Neural cell (in vitro differentiated cells): ENCODE results near the gene FNDC1. TPM values are rescaled to one million over a fixed set of nuclear protein-coding genes. Genes with fewer than 3 reads are reported as not detected.

Experiments used
- H2AFZ ChIP-seq: fragments of 200-600, 300-800 bp; sonication (generic), shearing (Covaris generic); 2 replicates; pipeline ENCODE4 v1.6.0; 2014; ENCODE audit warnings: low read depth, mild to moderate bottlenecking, antibody characterized with exemption, low read length, moderate library complexity
- H3F3A ChIP-seq: fragments of 200-600 bp; shearing (Covaris generic); 2 replicates; pipeline ENCODE4 v1.6.1; 2016; ENCODE audit warnings: mild to moderate bottlenecking, moderate library complexity, mixed read lengths, antibody characterized with exemption, low read length; ENCODE audit not compliant: insufficient read depth, poor library complexity, severe bottlenecking
- H3K27ac ChIP-seq: fragments of 200-600, 300-800 bp; sonication (generic), shearing (Covaris generic); 2 replicates; pipeline ENCODE4 v1.5.1; 2014; ENCODE audit warnings: mild to moderate bottlenecking, low read length, moderate library complexity
- H3K27me3 ChIP-seq: fragments of 300-800, 200-600 bp; sonication (generic), shearing (Covaris generic); 2 replicates; pipeline ENCODE4 v1.6.0; 2014; ENCODE audit warnings: mild to moderate bottlenecking, low read depth, low read length, moderate library complexity; ENCODE audit not compliant: insufficient read depth
- H3K36me3 ChIP-seq: fragments of 300-800, 200-600 bp; sonication (generic), shearing (Covaris generic); 2 replicates; pipeline ENCODE4 v1.5.1; 2014; ENCODE audit warnings: mild to moderate bottlenecking, antibody characterized with exemption, low read length, moderate library complexity; ENCODE audit not compliant: insufficient read depth
- H3K4me2 ChIP-seq: fragments of 300-800, 200-600 bp; sonication (generic), shearing (Covaris generic); 2 replicates; pipeline ENCODE4 v1.6.0; 2014; ENCODE audit warnings: mild to moderate bottlenecking, low read length
- H3K4me3 ChIP-seq: fragments of 300-800, 200-600 bp; sonication (generic), shearing (Covaris generic); 2 replicates; pipeline ENCODE4 v1.5.1; 2014; ENCODE audit warnings: mild to moderate bottlenecking, low read length, moderate library complexity
- H3K79me2 ChIP-seq: fragments of 200-600 bp; shearing (Covaris generic); replicated peaks from 2 replicates; pipeline ENCODE4 v1.6.0; 2014; ENCODE audit warnings: mild to moderate bottlenecking, low read length, moderate library complexity; ENCODE audit not compliant: insufficient read depth
- H3K9ac ChIP-seq: fragments of 300-800, 200-600 bp; sonication (generic), shearing (Covaris generic); 2 replicates; pipeline ENCODE4 v1.6.1; 2016; ENCODE audit warnings: mild to moderate bottlenecking, low read length, mixed read lengths
- H3K9me2 ChIP-seq: fragments of 200-600 bp; shearing (Covaris generic); 2 replicates; pipeline ENCODE4 v1.6.1; 2016; ENCODE audit warnings: mild to moderate bottlenecking, low read length, mixed read lengths; ENCODE audit not compliant: insufficient read depth
- H3K9me3 ChIP-seq: fragments of 200-600, 300-800 bp; sonication (generic), shearing (Covaris generic); 2 replicates; pipeline ENCODE4 v1.6.1; 2016; ENCODE audit warnings: mild to moderate bottlenecking, mixed run types, low read length, moderate library complexity, mixed read lengths
- H4K20me1 ChIP-seq: fragments of 200-600 bp; shearing (Covaris generic); 2 replicates; pipeline ENCODE4 v1.6.1; 2016; ENCODE audit warnings: mild to moderate bottlenecking, mixed run types; ENCODE audit not compliant: insufficient read depth
- EP300 ChIP-seq: fragments of 450-650 bp; conservative IDR thresholded peaks from 2 replicates; pipeline ENCODE4 v1.6.1; 2014; ENCODE audit warnings: antibody characterized with exemption, mild to moderate bottlenecking, moderate library complexity; ENCODE audit not compliant: poor library complexity, severe bottlenecking
- EZH2 ChIP-seq: fragments of 200-600, 300-800 bp; shearing (Covaris generic), sonication (generic); IDR thresholded peaks from 2 replicates; pipeline ENCODE4 v1.6.1; 2014; ENCODE audit warnings: antibody characterized with exemption, low read length, borderline replicate concordance, mild to moderate bottlenecking; ENCODE audit not compliant: insufficient read depth, poor library complexity, severe bottlenecking
- MXI1 ChIP-seq: fragments of 450-650 bp; conservative IDR thresholded peaks from 2 replicates; pipeline ENCODE4 v1.6.1; 2014; ENCODE audit warnings: antibody characterized with exemption, mild to moderate bottlenecking; ENCODE audit not compliant: poor library complexity, severe bottlenecking
- POLR2AphosphoS5 ChIP-seq: IDR thresholded peaks from 2 replicates; pipeline ENCODE4 v1.6.1; 2012
- RAD21 ChIP-seq: fragments of 450-650 bp; conservative IDR thresholded peaks from 2 replicates; pipeline ENCODE4 v1.6.1; 2014; ENCODE audit warnings: antibody characterized with exemption, mild to moderate bottlenecking, moderate library complexity
- SMC3 ChIP-seq: fragments of 450-650 bp; conservative IDR thresholded peaks from 2 replicates; pipeline ENCODE4 v1.6.1; 2014; ENCODE audit warnings: antibody characterized with exemption, mild to moderate bottlenecking, moderate library complexity; ENCODE audit not compliant: poor library complexity
- TAF1 ChIP-seq: IDR thresholded peaks from 2 replicates; pipeline ENCODE4 v1.6.1; 2012; ENCODE audit warnings: low read depth
- polyA plus RNA-seq: library from polyadenylated mRNA; depleted of rRNA; stranded (reverse); fragments of >200 nt; gene quantifications from 2 replicates; pipeline ENCODE4 v1.2.3, GENCODE V29; 2014
- TF ChIP-seq, protein P1 (sequence below): IDR thresholded peaks from 2 replicates; pipeline ENCODE4 v1.6.1; 2012; ENCODE audit warnings: borderline replicate concordance
- TF ChIP-seq, protein P2 (sequence below): fragments of 450-650 bp; IDR thresholded peaks from 2 replicates; pipeline ENCODE4 v1.5.1; 2014; ENCODE audit warnings: antibody characterized with exemption, mild to moderate bottlenecking, moderate library complexity; ENCODE audit not compliant: poor library complexity, severe bottlenecking

FNDC1 gene
- polyA plus RNA-seq, 1 donor from 2014 or later, result not detected

DNA sequence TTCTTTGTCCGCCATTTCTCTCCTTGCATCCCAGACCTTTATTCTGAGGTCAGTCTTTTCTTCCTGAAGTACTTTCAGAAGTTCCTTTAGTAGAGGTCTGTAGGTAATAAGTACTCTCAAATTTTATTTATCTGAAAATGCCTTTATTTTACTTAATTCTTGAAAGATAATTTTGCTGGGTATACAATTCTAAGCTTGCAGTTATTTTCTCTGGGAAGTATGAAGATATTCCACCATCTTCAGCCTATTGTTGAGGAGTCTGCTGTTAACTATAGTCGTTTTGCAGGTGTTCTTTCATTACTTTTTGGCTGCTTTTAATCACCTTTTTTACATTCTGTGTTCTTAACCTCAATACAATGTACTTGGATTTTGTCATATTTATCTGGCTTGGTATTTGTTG lies 13.5 kb upstream of the FNDC1 start:
- no peaks in the 10 kb centered on the region for H3K9me3 ChIP-seq
- no peak overlapping the region for H3K4me2 ChIP-seq
- H3K9ac ChIP-seq, result no peak overlapping the region
- H3K36me3 ChIP-seq, result no peaks in the 10 kb centered on the region
- H2AFZ ChIP-seq, result no peak overlapping the region
- no peak overlapping the region for H3K4me3 ChIP-seq
- H4K20me1 ChIP-seq, result no peaks in the 10 kb centered on the region
- H3K79me2 ChIP-seq, result no peaks in the 10 kb centered on the region
- H3K27ac ChIP-seq, result no peak overlapping the region
- no peaks in the 10 kb centered on the region for H3K27me3 ChIP-seq
- H3F3A ChIP-seq, result no peaks in the 10 kb centered on the region
- TF ChIP-seq TAF1, result no peak
- TF ChIP-seq RAD21, result no peak
- no peak for TF ChIP-seq EZH2
- no peak for TF ChIP-seq POLR2AphosphoS5
- TF ChIP-seq, protein P1, sequence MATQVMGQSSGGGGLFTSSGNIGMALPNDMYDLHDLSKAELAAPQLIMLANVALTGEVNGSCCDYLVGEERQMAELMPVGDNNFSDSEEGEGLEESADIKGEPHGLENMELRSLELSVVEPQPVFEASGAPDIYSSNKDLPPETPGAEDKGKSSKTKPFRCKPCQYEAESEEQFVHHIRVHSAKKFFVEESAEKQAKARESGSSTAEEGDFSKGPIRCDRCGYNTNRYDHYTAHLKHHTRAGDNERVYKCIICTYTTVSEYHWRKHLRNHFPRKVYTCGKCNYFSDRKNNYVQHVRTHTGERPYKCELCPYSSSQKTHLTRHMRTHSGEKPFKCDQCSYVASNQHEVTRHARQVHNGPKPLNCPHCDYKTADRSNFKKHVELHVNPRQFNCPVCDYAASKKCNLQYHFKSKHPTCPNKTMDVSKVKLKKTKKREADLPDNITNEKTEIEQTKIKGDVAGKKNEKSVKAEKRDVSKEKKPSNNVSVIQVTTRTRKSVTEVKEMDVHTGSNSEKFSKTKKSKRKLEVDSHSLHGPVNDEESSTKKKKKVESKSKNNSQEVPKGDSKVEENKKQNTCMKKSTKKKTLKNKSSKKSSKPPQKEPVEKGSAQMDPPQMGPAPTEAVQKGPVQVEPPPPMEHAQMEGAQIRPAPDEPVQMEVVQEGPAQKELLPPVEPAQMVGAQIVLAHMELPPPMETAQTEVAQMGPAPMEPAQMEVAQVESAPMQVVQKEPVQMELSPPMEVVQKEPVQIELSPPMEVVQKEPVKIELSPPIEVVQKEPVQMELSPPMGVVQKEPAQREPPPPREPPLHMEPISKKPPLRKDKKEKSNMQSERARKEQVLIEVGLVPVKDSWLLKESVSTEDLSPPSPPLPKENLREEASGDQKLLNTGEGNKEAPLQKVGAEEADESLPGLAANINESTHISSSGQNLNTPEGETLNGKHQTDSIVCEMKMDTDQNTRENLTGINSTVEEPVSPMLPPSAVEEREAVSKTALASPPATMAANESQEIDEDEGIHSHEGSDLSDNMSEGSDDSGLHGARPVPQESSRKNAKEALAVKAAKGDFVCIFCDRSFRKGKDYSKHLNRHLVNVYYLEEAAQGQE, result no peak
- TF ChIP-seq EP300, result no peak
- TF ChIP-seq MXI1, result no peak
- TF ChIP-seq, protein P2, sequence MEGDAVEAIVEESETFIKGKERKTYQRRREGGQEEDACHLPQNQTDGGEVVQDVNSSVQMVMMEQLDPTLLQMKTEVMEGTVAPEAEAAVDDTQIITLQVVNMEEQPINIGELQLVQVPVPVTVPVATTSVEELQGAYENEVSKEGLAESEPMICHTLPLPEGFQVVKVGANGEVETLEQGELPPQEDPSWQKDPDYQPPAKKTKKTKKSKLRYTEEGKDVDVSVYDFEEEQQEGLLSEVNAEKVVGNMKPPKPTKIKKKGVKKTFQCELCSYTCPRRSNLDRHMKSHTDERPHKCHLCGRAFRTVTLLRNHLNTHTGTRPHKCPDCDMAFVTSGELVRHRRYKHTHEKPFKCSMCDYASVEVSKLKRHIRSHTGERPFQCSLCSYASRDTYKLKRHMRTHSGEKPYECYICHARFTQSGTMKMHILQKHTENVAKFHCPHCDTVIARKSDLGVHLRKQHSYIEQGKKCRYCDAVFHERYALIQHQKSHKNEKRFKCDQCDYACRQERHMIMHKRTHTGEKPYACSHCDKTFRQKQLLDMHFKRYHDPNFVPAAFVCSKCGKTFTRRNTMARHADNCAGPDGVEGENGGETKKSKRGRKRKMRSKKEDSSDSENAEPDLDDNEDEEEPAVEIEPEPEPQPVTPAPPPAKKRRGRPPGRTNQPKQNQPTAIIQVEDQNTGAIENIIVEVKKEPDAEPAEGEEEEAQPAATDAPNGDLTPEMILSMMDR, result no peak
- no peak for TF ChIP-seq SMC3
- no peaks in the 10 kb centered on the region for H3K9me2 ChIP-seq

DNA sequence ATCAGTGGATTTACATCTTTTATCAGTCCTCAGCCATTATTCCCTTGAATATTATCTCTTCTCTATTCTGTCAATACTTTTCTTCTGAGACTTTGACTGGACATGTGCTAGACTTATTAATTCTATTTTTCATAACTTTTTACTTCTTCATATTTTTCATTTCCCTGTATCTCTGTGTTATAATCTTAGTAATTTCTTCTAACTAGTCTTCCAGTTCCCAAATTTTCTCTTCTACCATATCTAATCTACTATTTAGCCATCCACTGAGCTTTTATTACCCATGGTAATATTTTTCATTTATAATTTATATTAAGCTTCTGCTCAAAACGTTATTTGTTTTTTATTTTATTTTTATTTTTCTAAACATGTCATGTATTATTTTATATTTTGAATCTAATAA lies 13.1 kb upstream of the FNDC1 start:
- no peaks in the 10 kb centered on the region for H3K36me3 ChIP-seq
- H3K9me2 ChIP-seq, result no peaks in the 10 kb centered on the region
- no peak overlapping the region for H3K27ac ChIP-seq
- no peak overlapping the region for H2AFZ ChIP-seq
- no peaks in the 10 kb centered on the region for H3K27me3 ChIP-seq
- H3K9me3 ChIP-seq, result no peaks in the 10 kb centered on the region
- H3K4me2 ChIP-seq, result no peak overlapping the region
- no peaks in the 10 kb centered on the region for H3K79me2 ChIP-seq
- no peak for TF ChIP-seq EZH2
- no peak for TF ChIP-seq POLR2AphosphoS5
- TF ChIP-seq, protein P2, result no peak
- TF ChIP-seq EP300, result no peak
- TF ChIP-seq MXI1, result no peak
- TF ChIP-seq TAF1, result no peak
- TF ChIP-seq RAD21, result no peak
- TF ChIP-seq, protein P1, result no peak
- no peak for TF ChIP-seq SMC3
- no peaks in the 10 kb centered on the region for H3F3A ChIP-seq
- H3K9ac ChIP-seq, result no peak overlapping the region
- no peak overlapping the region for H3K4me3 ChIP-seq
- H4K20me1 ChIP-seq, result no peaks in the 10 kb centered on the region
